ENCODE measurements around the gene POLR1B. TPM values are rescaled to one million over a fixed set of nuclear protein-coding genes. Genes with fewer than 3 reads are reported as not detected.
"Not testable (repeated sequence)": the region's sequence is repeated elsewhere in the genome, so short reads cannot be mapped to it uniquely, and the experiment has no call there.

POLR1B gene
- total RNA-seq, 4 donors from 2014 or later: 10.0 to 12.4 (median 10.2) TPM

DNA sequence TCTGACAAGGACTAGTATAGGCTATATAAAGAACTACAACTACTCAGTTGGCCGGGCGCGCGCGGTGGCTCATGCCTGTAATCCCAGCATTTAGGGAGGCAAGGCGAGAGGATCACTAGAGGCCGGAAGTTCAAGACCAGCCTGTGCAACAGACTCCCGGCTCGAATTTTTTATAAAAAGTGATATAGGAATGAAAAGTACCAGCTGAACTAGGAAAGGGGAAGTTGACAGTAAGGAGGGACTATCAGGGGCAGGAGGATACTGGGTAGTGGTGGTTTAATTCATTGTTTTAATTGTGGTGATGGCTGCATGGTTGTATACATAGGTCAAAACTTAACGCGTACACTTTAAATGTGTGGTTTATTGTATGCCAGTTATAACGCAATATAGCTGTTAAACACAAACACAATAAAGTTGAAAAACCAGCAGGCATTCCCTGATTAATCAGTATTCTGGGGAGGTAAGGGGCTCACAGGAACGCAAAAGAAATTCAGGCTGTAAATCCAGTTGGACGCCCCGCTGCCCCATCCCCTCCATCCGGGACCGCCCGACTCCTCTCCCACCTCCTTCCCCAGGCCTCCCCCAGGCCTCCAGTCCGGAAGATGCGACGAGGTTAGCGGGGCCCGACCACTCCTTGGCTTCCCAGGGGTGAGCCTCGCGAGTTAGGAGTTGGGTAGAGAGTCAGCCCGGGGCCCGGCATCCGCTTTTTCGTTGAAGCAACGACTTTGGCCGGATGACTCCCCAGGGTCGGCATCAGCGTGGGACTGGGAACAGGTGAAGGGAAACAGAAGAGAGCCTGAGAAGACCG is 746 bp upstream of the POLR1B start:
- intact Hi-C loops (cut with DNase I): loop anchor here (5.0 kb wide), 2 partner anchors 41 to 59 kb away; partner anchors contain the start of genes CHCHD5 and TTL
- TF ChIP-seq POLR2AphosphoS5 (IDR thresholded peaks at IDR 0.05): peak in 1 of 2 donors; percentile 63
- no peak for TF ChIP-seq POLR2A (IDR thresholded peaks at IDR 0.05; ENCODE audit: low read depth)
- DNase-seq (ENCODE audit: extremely low spot score): peak; percentile 93

DNA sequence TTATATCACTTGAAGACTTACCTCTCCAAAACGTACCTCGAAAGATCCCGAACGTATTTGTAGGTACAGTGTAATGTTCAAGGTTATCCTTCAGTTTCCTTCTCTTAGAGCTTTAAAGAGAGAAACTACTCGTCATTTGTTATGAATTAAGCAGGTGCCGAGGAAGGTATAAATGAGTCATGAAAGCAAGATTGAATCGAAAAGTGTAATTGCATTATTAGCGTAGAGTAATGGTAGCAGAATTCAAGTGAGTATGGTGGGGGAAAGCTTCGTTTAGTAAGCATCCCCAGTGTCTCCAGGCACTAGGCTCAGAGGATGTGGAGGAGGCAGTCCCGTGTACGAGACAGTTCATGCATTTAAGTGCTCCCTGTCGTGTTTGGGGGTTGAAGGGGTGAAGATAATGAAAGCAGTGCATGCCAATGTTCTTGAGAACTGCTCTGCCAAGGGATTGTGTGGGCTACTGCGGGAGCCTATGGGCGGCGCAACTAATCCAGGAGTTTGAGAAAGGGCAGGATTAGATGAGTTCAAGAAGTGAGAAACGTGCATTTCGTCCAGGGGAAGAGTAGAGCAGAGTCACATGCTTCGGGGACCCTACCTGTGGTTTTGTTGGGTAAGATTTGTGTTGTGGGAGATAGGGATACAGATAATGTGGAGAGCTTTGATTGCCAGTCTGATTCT is 858 bp downstream of the POLR1B start:
- peak overlapping the region in 1 of 4 donors; percentile 90 for H3K27ac ChIP-seq (replicated peaks in 1 of 4)
- peak overlapping the region; percentile 81 to 99 (median 85) for H3K4me3 ChIP-seq
- H3K27me3 ChIP-seq: peaks cover 0 to 7% (median 0%) of the 10 kb centered on the region in 4 donors
- peaks cover 13 to 24% (median 19%) of the 10 kb centered on the region in 4 donors for H3K4me1 ChIP-seq
- H3K9me3 ChIP-seq: no peaks in the 10 kb centered on the region
- 8% methylated on average over 18 of the region's 18 CpGs for WGBS
- DNase-seq (ENCODE audit: extremely low spot score): no peak
- no peak for TF ChIP-seq POLR2A (IDR thresholded peaks at IDR 0.05; ENCODE audit: low read depth)
- TF ChIP-seq EP300 (IDR thresholded peaks at IDR 0.05): no peak
- TF ChIP-seq POLR2AphosphoS5 (IDR thresholded peaks at IDR 0.05): no peak
- TF ChIP-seq, protein P1, sequence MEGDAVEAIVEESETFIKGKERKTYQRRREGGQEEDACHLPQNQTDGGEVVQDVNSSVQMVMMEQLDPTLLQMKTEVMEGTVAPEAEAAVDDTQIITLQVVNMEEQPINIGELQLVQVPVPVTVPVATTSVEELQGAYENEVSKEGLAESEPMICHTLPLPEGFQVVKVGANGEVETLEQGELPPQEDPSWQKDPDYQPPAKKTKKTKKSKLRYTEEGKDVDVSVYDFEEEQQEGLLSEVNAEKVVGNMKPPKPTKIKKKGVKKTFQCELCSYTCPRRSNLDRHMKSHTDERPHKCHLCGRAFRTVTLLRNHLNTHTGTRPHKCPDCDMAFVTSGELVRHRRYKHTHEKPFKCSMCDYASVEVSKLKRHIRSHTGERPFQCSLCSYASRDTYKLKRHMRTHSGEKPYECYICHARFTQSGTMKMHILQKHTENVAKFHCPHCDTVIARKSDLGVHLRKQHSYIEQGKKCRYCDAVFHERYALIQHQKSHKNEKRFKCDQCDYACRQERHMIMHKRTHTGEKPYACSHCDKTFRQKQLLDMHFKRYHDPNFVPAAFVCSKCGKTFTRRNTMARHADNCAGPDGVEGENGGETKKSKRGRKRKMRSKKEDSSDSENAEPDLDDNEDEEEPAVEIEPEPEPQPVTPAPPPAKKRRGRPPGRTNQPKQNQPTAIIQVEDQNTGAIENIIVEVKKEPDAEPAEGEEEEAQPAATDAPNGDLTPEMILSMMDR (IDR thresholded peaks at IDR 0.05): no peak
- intact Hi-C loops (cut with DNase I): loop anchor here (5.0 kb wide), 2 partner anchors 39 to 61 kb away; partner anchors contain the start of genes CHCHD5 and TTL
- H3K36me3 ChIP-seq: peaks cover 10 to 23% (median 19%) of the 10 kb centered on the region in 4 donors

More for the DNA sequence above, 746 bp upstream of the POLR1B start:
- Histone ChIP-seq H3K4me3 (peak overlapping the region; percentile 81 to 99 (median 85)), H3K9me3 (no peaks in the 10 kb centered on the region), H3K4me1 (peaks cover 13 to 24% (median 19%) of the 10 kb centered on the region in 4 donors), H3K36me3 (peaks cover 0 to 8% (median 4%) of the 10 kb centered on the region in 4 donors), H3K27me3 (peaks cover 0 to 7% (median 0%) of the 10 kb centered on the region in 4 donors), H3K27ac (replicated peaks in 1 of 4) (peak overlapping the region; percentile 86 to 90 (median 88))
- 42% methylated on average over 18 of the region's 34 CpGs for WGBS

DNA sequence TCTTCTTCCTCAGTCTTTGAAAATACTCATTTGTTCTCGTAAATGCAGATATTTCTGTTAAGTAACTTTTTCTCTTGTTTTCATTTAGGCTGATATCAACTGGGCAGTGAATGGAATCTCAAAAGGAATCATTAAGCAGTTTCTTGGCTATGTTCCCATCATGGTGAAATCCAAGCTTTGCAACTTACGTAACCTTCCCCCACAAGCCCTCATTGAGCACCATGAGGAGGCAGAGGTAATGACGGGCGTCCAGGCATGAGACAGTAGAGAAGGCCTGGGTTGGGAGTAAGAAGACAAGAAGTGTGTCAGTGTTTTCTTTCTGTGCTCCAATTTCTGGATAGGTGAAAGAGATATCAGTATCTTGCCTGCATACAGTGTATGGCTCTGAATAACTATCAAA is 5.1 kb downstream of the POLR1B start:
- Histone ChIP-seq H3K36me3 (peaks cover 31 to 64% (median 56%) of the 10 kb centered on the region in 4 donors), H3K27ac (replicated peaks in 1 of 4) (no peak overlapping the region), H3K27me3 (peaks cover 0 to 2% (median 0%) of the 10 kb centered on the region in 4 donors), H3K9me3 (no peaks in the 10 kb centered on the region), H3K4me1 (peaks cover 10 to 18% (median 12%) of the 10 kb centered on the region in 4 donors), H3K4me3 (no peak overlapping the region)
- 72% methylated on average over 4 of the region's 4 CpGs for WGBS
- no peak for DNase-seq (ENCODE audit: extremely low spot score)
- TF ChIP-seq EP300 (IDR thresholded peaks at IDR 0.05): no peak
- TF ChIP-seq, protein P1 (IDR thresholded peaks at IDR 0.05): no peak
- TF ChIP-seq POLR2A (IDR thresholded peaks at IDR 0.05; ENCODE audit: low read depth): no peak
- no peak for TF ChIP-seq POLR2AphosphoS5 (IDR thresholded peaks at IDR 0.05)
- intact Hi-C loops (cut with DNase I): no loop called here

DNA sequence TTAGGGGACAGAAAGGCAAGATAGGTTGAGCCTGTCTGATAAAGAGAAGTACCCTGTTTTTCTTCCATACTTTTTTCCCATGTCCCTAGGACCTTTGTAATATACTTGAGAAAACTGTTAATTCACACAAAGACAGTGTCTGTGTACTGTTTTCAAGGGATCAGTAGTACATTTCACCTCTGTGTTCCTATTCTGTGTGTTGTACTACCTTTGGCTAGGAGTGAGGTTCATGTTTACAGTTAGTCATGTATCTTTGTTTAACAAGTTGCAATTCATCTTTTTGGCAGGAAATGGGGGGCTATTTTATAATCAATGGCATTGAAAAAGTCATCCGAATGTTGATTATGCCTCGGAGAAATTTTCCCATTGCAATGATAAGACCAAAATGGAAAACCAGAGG is 6.7 kb downstream of the POLR1B start:
- no peaks in the 10 kb centered on the region for H3K27me3 ChIP-seq
- peaks cover 0 to 2% (median 0%) of the 10 kb centered on the region in 4 donors for H3K4me1 ChIP-seq
- DNase-seq (ENCODE audit: extremely low spot score): no peak
- no peak for TF ChIP-seq POLR2A (IDR thresholded peaks at IDR 0.05; ENCODE audit: low read depth)
- TF ChIP-seq EP300 (IDR thresholded peaks at IDR 0.05): no peak
- no peak for TF ChIP-seq POLR2AphosphoS5 (IDR thresholded peaks at IDR 0.05)
- TF ChIP-seq, protein P1 (IDR thresholded peaks at IDR 0.05): no peak
- no peak overlapping the region for H3K27ac ChIP-seq (replicated peaks in 1 of 4)
- peaks cover 45 to 80% (median 72%) of the 10 kb centered on the region in 4 donors for H3K36me3 ChIP-seq
- intact Hi-C loops (cut with DNase I): no loop called here
- no peak overlapping the region for H3K4me3 ChIP-seq
- no peaks in the 10 kb centered on the region for H3K9me3 ChIP-seq
- WGBS: 97% methylated on average over 2 of the region's 2 CpGs

DNA sequence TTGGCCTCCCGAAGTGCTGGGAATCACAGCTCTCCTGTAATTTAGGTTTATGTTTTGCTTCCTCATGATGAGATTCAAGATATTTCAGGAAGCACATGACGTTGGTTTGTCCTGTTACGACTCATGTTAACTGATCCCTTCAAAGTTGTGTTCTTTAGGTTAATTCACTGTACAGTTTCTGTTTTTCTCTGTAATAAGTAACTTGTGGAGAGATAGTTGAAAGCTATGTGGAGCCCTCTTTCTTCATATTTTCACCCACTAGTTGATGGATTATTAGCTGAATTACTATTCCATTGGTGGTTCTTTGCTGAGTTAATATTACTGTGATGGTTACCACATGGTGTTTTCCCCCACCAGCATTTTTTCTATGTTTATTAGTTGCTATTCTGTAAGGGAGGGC is 23.8 kb downstream of the POLR1B start:
- TF ChIP-seq EP300 (IDR thresholded peaks at IDR 0.05) (no peak), POLR2AphosphoS5 (IDR thresholded peaks at IDR 0.05) (no peak), POLR2A (IDR thresholded peaks at IDR 0.05; ENCODE audit: low read depth) (no peak)
- TF ChIP-seq, protein P1 (IDR thresholded peaks at IDR 0.05): no peak
- Histone ChIP-seq H3K9me3 (peaks cover 0 to 4% (median 0%) of the 10 kb centered on the region in 4 donors), H3K4me1 (no peaks in the 10 kb centered on the region), H3K36me3 (peaks cover 29 to 99% (median 89%) of the 10 kb centered on the region in 4 donors), H3K27ac (replicated peaks in 1 of 4) (no peak overlapping the region), H3K27me3 (no peaks in the 10 kb centered on the region), H3K4me3 (no peak overlapping the region)
- DNase-seq (ENCODE audit: extremely low spot score): no peak
- intact Hi-C loops (cut with DNase I): no loop called here
- WGBS: 86% methylated on average over 3 of the region's 3 CpGs

DNA sequence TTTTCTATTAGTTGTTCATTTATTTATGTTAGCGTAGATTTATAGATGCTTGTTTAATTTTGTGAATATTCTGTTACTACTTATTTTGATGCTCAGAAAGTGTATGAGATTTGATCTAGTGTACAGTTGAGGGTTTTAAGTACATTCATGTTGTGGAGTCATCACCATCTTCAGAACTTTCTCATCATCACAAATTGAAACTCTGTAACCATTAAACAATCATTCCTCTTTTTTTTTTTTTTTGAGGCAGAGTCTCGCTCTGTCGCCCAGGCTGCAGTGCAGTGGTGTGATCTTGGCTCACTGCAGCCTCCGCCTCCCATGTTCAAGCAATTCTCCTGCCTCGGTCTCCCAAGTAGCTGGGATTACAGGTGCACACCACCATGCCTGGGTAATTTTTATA is 24.2 kb downstream of the POLR1B start:
- intact Hi-C loops (cut with DNase I); H3K27ac ChIP-seq (replicated peaks in 1 of 4); H3K4me3 ChIP-seq; DNase-seq (ENCODE audit: extremely low spot score); H3K27me3 ChIP-seq; H3K9me3 ChIP-seq; H3K4me1 ChIP-seq: not testable (repeated sequence)
- 96% methylated on average over 5 of the region's 5 CpGs for WGBS
- peaks cover 31 to 99% (median 89%) of the 10 kb centered on the region in 4 donors for H3K36me3 ChIP-seq
